Right lobe of liver (tissue), 4 donors: Measurements from ENCODE around the gene SPAST.

Experiments used
- POLR2A ChIP-seq: fragments of 450-650 bp; IDR thresholded peaks from one replicate; pipeline ENCODE4 v1.6.1; 2017; ENCODE audit warnings: antibody characterized with exemption, mild to moderate bottlenecking
- TF ChIP-seq, protein P1 (sequence below), 4 donors: fragments of 200-600 bp in 3 of 4; fragments of 450-650 bp in 1 of 4; IDR thresholded peaks; one replicate each; pipeline versions ENCODE4 v1.5.1 to v1.8.0; 2016 to 2022; ENCODE audit warnings: antibody characterized with exemption in 4 of 4, mild to moderate bottlenecking in 2 of 4
- donor health status: DM: no; HTN: no; CAD: no.
- donor health status: DM: no; HTN: no; CAD: no.
- donor health status: DM: no; HTN: yes; CAD: no.

GRCh38 chr2:32159678-32160077 lies 96.3 kb downstream of the SPAST start:
- TF ChIP-seq, protein P1, sequence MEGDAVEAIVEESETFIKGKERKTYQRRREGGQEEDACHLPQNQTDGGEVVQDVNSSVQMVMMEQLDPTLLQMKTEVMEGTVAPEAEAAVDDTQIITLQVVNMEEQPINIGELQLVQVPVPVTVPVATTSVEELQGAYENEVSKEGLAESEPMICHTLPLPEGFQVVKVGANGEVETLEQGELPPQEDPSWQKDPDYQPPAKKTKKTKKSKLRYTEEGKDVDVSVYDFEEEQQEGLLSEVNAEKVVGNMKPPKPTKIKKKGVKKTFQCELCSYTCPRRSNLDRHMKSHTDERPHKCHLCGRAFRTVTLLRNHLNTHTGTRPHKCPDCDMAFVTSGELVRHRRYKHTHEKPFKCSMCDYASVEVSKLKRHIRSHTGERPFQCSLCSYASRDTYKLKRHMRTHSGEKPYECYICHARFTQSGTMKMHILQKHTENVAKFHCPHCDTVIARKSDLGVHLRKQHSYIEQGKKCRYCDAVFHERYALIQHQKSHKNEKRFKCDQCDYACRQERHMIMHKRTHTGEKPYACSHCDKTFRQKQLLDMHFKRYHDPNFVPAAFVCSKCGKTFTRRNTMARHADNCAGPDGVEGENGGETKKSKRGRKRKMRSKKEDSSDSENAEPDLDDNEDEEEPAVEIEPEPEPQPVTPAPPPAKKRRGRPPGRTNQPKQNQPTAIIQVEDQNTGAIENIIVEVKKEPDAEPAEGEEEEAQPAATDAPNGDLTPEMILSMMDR (IDR thresholded peaks at IDR 0.05) = no peak
- TF ChIP-seq POLR2A = no peak
